HepG2 (cell line): ENCODE data around the gene EYA2. TPM values are rescaled to one million over a fixed set of nuclear protein-coding genes. Genes with fewer than 3 reads are reported as not detected.
A peak's percentile ranks its signal among the peaks of the same experiment; 100 is the strongest.

ENCODE experiments used
- CEBPG ChIP-seq: IDR thresholded peaks from 2 replicates; pipeline ENCODE4 v1.6.1; 2016
- CHD2 ChIP-seq: IDR thresholded peaks from 2 replicates; pipeline ENCODE4 v1.6.1; 2011; ENCODE audit warnings: low read depth, low read length, improper control_type of control experiment
- DNMT1 ChIP-seq: sonication (generic); formaldehyde crosslinking; IDR thresholded peaks from 2 replicates; pipeline ENCODE4 v1.5.1; 2020; ENCODE audit warnings: mild to moderate bottlenecking, missing genetic modification reagents
- FOXA1 ChIP-seq, 2 experiments: fragments of 450-650 bp in 1 of 2; sonication (generic) in 1 of 2; formaldehyde crosslinking in 1 of 2; IDR thresholded peaks; 2 replicates each; pipeline versions ENCODE4 v1.4.0 to v1.6.1; 2016 to 2020; ENCODE audit warnings: missing genetic modification reagents in 1 of 2
- HOMEZ ChIP-seq: IDR thresholded peaks from 2 replicates; pipeline ENCODE4 v1.6.1; 2016; ENCODE audit warnings: low read depth
- KAT2B ChIP-seq: fragments of 150-350 bp; IDR thresholded peaks from 2 replicates; pipeline ENCODE4 v1.6.1; 2014; ENCODE audit warnings: low read depth, low read length, borderline replicate concordance
- MED13 ChIP-seq: sonication (generic); formaldehyde crosslinking; IDR thresholded peaks from 2 replicates; pipeline ENCODE4 v1.5.0; 2020; ENCODE audit warnings: missing genetic modification reagents
- SIX4 ChIP-seq: sonication (generic); formaldehyde crosslinking; IDR thresholded peaks from 2 replicates; pipeline ENCODE4 v1.4.0; 2020; ENCODE audit warnings: missing genetic modification reagents
- ZBTB10 ChIP-seq: sonication (generic); formaldehyde crosslinking; IDR thresholded peaks from 2 replicates; pipeline ENCODE4 v1.4.0; 2020; ENCODE audit warnings: missing genetic modification reagents, borderline replicate concordance
- ZFP36 ChIP-seq: fragments of 150-350 bp; IDR thresholded peaks from 2 replicates; pipeline ENCODE4 v1.6.1; 2018; ENCODE audit warnings: borderline replicate concordance, low read length, low read depth; ENCODE audit not compliant: partially characterized antibody
- ZFY ChIP-seq: sonication (generic); formaldehyde crosslinking; IDR thresholded peaks from 2 replicates; pipeline ENCODE4 v1.4.0; 2020; ENCODE audit warnings: missing genetic modification reagents
- ZNF101 ChIP-seq: sonication (generic); formaldehyde crosslinking; IDR thresholded peaks from 2 replicates; pipeline ENCODE4 v1.4.0; 2020; ENCODE audit warnings: mild to moderate bottlenecking, low read depth, missing genetic modification reagents, borderline replicate concordance
- ZNF333 ChIP-seq: sonication (generic); formaldehyde crosslinking; IDR thresholded peaks from 2 replicates; pipeline ENCODE4 v1.4.0; 2020; ENCODE audit warnings: mild to moderate bottlenecking, missing genetic modification reagents, borderline replicate concordance
- ZNF557 ChIP-seq: sonication (generic); formaldehyde crosslinking; IDR thresholded peaks from 2 replicates; pipeline ENCODE4 v1.4.0; 2020; ENCODE audit warnings: missing genetic modification reagents
- ZNF749 ChIP-seq: sonication (generic); formaldehyde crosslinking; IDR thresholded peaks from 2 replicates; pipeline ENCODE4 v1.8.0; 2022; ENCODE audit warnings: mild to moderate bottlenecking, missing genetic modification reagents, moderate library complexity, borderline replicate concordance
- ZSCAN29 ChIP-seq: sonication (generic); formaldehyde crosslinking; conservative IDR thresholded peaks from 2 replicates; pipeline ENCODE4 v1.4.0; 2020; ENCODE audit warnings: mild to moderate bottlenecking, missing genetic modification reagents
- polyA plus RNA-seq, 8 experiments: library from polyadenylated mRNA; depleted of rRNA in 3 of 8; stranded (reverse) in 7 of 8; unstranded in 1 of 8; fragments of >200 nt; fragmentation: Illumina TruSeq in 4 of 8; extraction: Trizol in 4 of 8; gene quantifications; 2 replicates each; pipeline versions ENCODE4 v1.2.1 to v1.2.3, GENCODE V29; 2011 to 2016; ENCODE audit warnings: low read depth in 4 of 8, missing spikeins in 1 of 8, mixed read lengths in 1 of 8; ENCODE audit not compliant: insufficient read depth in 1 of 8
- total RNA-seq, 5 experiments: library from RNA; depleted of rRNA; stranded (reverse); fragments of >200 nt; fragmentation: Illumina TruSeq; extraction: Trizol; gene quantifications; 2 replicates each; pipeline ENCODE4 v1.2.3, GENCODE V29; 2016; ENCODE audit warnings: low read depth in 1 of 5
- TF ChIP-seq, protein P1 (sequence below): sonication (generic); formaldehyde crosslinking; IDR thresholded peaks from 2 replicates; pipeline ENCODE4 v1.8.1; 2023; ENCODE audit warnings: missing genetic modification reagents, inconsistent platforms, borderline replicate concordance
- TF ChIP-seq, protein P2 (sequence below): sonication (generic); formaldehyde crosslinking; IDR thresholded peaks from 2 replicates; pipeline ENCODE4 v1.8.0; 2022; ENCODE audit warnings: mild to moderate bottlenecking, missing genetic modification reagents, moderate library complexity

EYA2 gene
- total and polyA plus RNA-seq, 2 of the 13 experiments (the other 11 are each of a cell fraction or from before 2014, with no cell fraction given) = not detected

GRCh38 chr20:47032933-47033578 is 138.4 kb downstream of the EYA2 start (continued):
- TF ChIP-seq, protein P1, sequence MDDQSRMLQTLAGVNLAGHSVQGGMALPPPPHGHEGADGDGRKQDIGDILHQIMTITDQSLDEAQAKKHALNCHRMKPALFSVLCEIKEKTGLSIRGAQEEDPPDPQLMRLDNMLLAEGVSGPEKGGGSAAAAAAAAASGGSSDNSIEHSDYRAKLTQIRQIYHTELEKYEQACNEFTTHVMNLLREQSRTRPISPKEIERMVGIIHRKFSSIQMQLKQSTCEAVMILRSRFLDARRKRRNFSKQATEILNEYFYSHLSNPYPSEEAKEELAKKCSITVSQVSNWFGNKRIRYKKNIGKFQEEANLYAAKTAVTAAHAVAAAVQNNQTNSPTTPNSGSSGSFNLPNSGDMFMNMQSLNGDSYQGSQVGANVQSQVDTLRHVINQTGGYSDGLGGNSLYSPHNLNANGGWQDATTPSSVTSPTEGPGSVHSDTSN (CRISPR knock-in tag) = no peak
- peak; percentile 27; the same call in 1 of the 2 replicates for TF ChIP-seq ZFY (CRISPR knock-in tag)
- no peak for TF ChIP-seq ZNF333
- no peak for TF ChIP-seq MED13 (CRISPR knock-in tag)
- TF ChIP-seq ZSCAN29 = no peak
- no peak for TF ChIP-seq CHD2
- TF ChIP-seq ZNF101 = no peak
- TF ChIP-seq, protein P2, sequence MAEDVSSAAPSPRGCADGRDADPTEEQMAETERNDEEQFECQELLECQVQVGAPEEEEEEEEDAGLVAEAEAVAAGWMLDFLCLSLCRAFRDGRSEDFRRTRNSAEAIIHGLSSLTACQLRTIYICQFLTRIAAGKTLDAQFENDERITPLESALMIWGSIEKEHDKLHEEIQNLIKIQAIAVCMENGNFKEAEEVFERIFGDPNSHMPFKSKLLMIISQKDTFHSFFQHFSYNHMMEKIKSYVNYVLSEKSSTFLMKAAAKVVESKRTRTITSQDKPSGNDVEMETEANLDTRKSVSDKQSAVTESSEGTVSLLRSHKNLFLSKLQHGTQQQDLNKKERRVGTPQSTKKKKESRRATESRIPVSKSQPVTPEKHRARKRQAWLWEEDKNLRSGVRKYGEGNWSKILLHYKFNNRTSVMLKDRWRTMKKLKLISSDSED (CRISPR knock-in tag) = no peak
- TF ChIP-seq FOXA1 (IDR thresholded peaks at IDR 0.05) = no peak
- TF ChIP-seq FOXA1 (CRISPR knock-in tag; IDR thresholded peaks at IDR 0.05) = no peak
- no peak for TF ChIP-seq ZFP36
- no peak for TF ChIP-seq DNMT1 (CRISPR knock-in tag)
- 0 out of 2 replicates have a peak, but pooled peaks have one; percentile 48 for TF ChIP-seq HOMEZ (CRISPR knock-in tag)
- TF ChIP-seq ZBTB10 (CRISPR knock-in tag) = no peak
- TF ChIP-seq KAT2B = no peak
- TF ChIP-seq SIX4 (CRISPR knock-in tag) = no peak
- no peak for TF ChIP-seq ZNF749
- peak; percentile 95 for TF ChIP-seq CEBPG (CRISPR knock-in tag)
- no peak for TF ChIP-seq ZNF557 (CRISPR knock-in tag)
